Upper lobe of left lung (tissue), 4 donors: Measurements from ENCODE around the gene NACC2.

ENCODE experiments used
- POLR2A ChIP-seq, 4 donors: fragments of 450-650 bp; IDR thresholded peaks; one replicate each; pipeline ENCODE4 v1.5.1; 2016 to 2017; ENCODE audit warnings: antibody characterized with exemption in 4 of 4, mild to moderate bottlenecking in 2 of 4
- TF ChIP-seq, protein P1 (sequence below), 6 experiments: fragments of 450-650 bp in 4 of 6; fragments of 200-600 bp in 2 of 6; sonication (generic) in 2 of 6; IDR thresholded peaks; one replicate each; pipeline ENCODE4 v1.5.1; 2016 to 2019; ENCODE audit warnings: antibody characterized with exemption in 6 of 6

DNA sequence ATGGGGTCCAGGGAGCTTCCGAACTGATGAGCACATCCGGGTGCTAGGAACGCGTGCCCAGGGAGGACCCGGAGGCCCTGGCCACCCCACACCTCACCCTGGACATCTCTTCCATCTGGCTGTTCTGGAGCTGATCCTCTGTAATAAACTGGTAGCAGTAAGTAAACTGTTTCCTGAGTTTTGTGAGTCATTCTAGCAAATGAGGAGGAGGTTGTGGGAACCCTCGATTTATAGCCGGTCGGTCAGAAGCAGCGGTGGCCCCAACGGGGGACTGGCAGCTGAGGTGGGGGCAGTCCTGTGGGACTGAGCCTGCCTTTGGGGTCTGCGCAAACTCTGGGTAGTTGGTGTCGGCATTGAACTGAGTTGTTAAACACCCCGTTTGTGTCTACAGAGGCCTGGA, 118.6 kb downstream of the NACC2 start:
- TF ChIP-seq, protein P1, sequence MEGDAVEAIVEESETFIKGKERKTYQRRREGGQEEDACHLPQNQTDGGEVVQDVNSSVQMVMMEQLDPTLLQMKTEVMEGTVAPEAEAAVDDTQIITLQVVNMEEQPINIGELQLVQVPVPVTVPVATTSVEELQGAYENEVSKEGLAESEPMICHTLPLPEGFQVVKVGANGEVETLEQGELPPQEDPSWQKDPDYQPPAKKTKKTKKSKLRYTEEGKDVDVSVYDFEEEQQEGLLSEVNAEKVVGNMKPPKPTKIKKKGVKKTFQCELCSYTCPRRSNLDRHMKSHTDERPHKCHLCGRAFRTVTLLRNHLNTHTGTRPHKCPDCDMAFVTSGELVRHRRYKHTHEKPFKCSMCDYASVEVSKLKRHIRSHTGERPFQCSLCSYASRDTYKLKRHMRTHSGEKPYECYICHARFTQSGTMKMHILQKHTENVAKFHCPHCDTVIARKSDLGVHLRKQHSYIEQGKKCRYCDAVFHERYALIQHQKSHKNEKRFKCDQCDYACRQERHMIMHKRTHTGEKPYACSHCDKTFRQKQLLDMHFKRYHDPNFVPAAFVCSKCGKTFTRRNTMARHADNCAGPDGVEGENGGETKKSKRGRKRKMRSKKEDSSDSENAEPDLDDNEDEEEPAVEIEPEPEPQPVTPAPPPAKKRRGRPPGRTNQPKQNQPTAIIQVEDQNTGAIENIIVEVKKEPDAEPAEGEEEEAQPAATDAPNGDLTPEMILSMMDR (IDR thresholded peaks at IDR 0.05), result no peak
- TF ChIP-seq POLR2A (IDR thresholded peaks at IDR 0.05), result no peak
